PC-9 (cell line): ENCODE data around the gene DAAM2.

ENCODE experiments used
- EZH2 ChIP-seq: fragments of 200-600 bp; sonication (generic); IDR thresholded peaks from 2 replicates; pipeline ENCODE4 v1.8.0; 2017; ENCODE audit warnings: antibody characterized with exemption, low read depth
- TF ChIP-seq, protein P1 (sequence below): fragments of 200-600 bp; sonication (generic); conservative IDR thresholded peaks from 2 replicates; pipeline ENCODE4 v1.6.1; 2017; ENCODE audit warnings: mixed run types, antibody characterized with exemption, mild to moderate bottlenecking, moderate library complexity

DNA sequence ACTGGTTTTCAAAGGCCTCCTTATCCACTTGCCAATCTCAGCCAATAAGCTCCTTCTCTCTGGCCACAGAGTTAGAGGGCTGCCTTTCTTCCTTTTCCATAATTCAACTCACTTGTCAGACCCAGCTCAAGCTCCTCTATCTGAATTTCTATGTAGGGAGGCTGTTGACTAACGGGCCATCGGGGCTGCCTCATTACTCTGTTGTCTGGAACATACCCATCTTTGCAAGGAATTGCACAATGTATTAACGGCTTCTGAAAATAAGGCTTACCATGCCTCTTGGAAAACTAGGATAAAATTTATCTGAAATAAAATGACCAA is 38.5 kb upstream of the DAAM2 start:
- TF ChIP-seq, protein P1, sequence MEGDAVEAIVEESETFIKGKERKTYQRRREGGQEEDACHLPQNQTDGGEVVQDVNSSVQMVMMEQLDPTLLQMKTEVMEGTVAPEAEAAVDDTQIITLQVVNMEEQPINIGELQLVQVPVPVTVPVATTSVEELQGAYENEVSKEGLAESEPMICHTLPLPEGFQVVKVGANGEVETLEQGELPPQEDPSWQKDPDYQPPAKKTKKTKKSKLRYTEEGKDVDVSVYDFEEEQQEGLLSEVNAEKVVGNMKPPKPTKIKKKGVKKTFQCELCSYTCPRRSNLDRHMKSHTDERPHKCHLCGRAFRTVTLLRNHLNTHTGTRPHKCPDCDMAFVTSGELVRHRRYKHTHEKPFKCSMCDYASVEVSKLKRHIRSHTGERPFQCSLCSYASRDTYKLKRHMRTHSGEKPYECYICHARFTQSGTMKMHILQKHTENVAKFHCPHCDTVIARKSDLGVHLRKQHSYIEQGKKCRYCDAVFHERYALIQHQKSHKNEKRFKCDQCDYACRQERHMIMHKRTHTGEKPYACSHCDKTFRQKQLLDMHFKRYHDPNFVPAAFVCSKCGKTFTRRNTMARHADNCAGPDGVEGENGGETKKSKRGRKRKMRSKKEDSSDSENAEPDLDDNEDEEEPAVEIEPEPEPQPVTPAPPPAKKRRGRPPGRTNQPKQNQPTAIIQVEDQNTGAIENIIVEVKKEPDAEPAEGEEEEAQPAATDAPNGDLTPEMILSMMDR = no peak
- no peak for TF ChIP-seq EZH2
